Urinary bladder (tissue), 4 donors: ENCODE results near the gene CLCN1. TPM values are rescaled to one million over a fixed set of nuclear protein-coding genes. Genes with fewer than 3 reads are reported as not detected.

Experiments
- DNase-seq: peaks from one replicate; pipeline ENCODE4 v3.0.0-alpha.2; 2015; ENCODE audit errors: extremely low spot score
- H3K27ac ChIP-seq: one replicate; pipeline ENCODE4 v1.5.1; 2013; ENCODE audit warnings: low read depth, mild to moderate bottlenecking, moderate library complexity
- H3K36me3 ChIP-seq: one replicate; pipeline ENCODE4 v1.6.1; 2013; ENCODE audit warnings: mild to moderate bottlenecking, moderate library complexity; ENCODE audit not compliant: insufficient read depth
- H3K4me1 ChIP-seq: one replicate; pipeline ENCODE4 v1.6.1; 2013; ENCODE audit warnings: mild to moderate bottlenecking, moderate library complexity; ENCODE audit not compliant: insufficient read depth
- H3K4me3 ChIP-seq: one replicate; pipeline ENCODE4 v1.5.1; 2013; ENCODE audit warnings: low read depth, low read length
- WGBS: extraction: QIAGEN DNeasy Blood & Tissue Kit; methylation state at CpG from one replicate; pipeline ENCODE4 v1.1.7; 2013; 5-methylcytosine and 5-hydroxymethylcytosine counted together
- polyA plus RNA-seq: library from polyadenylated mRNA; stranded (reverse); fragments of 200-250 nt; gene quantifications from one replicate; pipeline ENCODE4 v1.2.3, GENCODE V29; 2013
- total RNA-seq: library from RNA; depleted of rRNA; stranded (reverse); fragments of >200 nt; gene quantifications from one replicate; pipeline ENCODE4 v1.2.3, GENCODE V29; 2014
- donor health status: healthy with polysubstance abuse.
- donor health status: healthy.

The CLCN1 gene
- total and polyA plus RNA-seq, 2 donors, result 0.05 to 0.16 TPM

DNA sequence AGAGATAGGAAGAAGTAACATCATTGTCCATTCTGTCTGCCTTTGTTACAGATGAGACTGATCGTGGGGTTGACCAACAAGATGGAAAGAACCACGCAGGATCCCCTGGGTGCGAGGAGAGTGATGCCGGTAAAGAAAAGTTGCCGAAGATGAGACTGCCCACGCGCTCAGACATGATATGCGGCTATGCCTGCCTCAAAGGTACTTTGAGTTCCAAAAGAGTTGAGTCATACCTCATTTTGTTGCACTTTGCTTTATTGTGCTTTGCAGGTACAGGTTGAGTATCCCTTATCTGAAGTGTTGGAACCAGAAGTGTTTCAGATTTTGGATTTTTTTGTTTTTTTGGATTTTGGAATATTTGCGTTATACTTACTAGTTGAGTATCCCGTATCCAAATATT is 12.2 kb upstream of the CLCN1 start:
- H3K4me3 ChIP-seq, result no peak overlapping the region
- H3K27ac ChIP-seq, result no peak overlapping the region
- DNase-seq, result no peak
- 95% methylated on average over 10 of the region's 10 CpGs for WGBS
- no peaks in the 10 kb centered on the region for H3K4me1 ChIP-seq
- peaks cover 7% of the 10 kb centered on the region for H3K36me3 ChIP-seq

DNA sequence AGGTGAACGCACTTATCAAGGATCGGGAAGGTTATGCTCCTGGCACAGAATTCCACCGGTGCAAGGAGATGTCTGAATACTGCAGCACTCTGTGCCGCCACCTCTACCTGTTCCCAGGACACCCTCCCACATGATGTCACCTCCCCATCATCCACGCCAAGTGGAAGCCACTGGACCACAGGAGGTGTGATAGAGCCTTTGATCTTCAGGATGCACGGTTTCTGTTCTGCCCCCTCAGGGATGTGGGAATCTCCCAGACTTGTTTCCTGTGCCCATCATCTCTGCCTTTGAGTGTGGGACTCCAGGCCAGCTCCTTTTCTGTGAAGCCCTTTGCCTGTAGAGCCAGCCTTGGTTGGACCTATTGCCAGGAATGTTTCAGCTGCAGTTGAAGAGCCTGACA is 11.0 kb upstream of the CLCN1 start:
- Histone ChIP-seq H3K4me3 (no peak overlapping the region), H3K27ac (no peak overlapping the region), H3K36me3 (peaks cover 5% of the 10 kb centered on the region), H3K4me1 (no peaks in the 10 kb centered on the region)
- 88% methylated on average over 6 of the region's 6 CpGs for WGBS
- no peak for DNase-seq

DNA sequence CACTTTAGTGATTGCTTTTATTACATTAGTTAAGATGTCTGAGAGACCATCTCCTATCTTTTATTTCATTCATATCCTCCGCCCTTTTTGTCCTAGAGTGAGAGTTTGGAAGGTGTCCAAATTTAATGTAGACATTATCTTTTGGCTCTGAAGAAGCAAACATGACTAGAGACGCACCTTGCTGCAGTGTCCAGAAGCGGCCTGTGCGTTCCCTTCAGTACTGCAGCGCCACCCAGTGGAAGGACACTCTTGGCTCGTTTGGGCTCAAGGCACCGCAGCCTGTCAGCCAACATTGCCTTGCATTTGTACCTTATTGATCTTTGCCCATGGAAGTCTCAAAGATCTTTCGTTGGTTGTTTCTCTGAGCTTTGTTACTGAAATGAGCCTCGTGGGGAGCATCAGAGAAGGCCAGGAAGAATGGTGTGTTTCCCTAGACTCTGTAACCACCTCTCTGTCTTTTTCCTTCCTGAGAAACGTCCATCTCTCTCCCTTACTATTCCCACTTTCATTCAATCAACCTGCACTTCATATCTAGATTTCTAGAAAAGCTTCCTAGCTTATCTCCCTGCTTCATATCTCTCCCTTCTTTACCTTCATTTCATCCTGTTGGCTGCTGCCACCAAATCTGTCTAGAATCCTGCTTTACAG is 10.4 kb upstream of the CLCN1 start:
- Histone ChIP-seq H3K4me1 (no peaks in the 10 kb centered on the region), H3K4me3 (no peak overlapping the region), H3K36me3 (peaks cover 2% of the 10 kb centered on the region), H3K27ac (no peak overlapping the region)
- WGBS, result 54% methylated on average over 10 of the region's 10 CpGs
- DNase-seq, result no peak

DNA sequence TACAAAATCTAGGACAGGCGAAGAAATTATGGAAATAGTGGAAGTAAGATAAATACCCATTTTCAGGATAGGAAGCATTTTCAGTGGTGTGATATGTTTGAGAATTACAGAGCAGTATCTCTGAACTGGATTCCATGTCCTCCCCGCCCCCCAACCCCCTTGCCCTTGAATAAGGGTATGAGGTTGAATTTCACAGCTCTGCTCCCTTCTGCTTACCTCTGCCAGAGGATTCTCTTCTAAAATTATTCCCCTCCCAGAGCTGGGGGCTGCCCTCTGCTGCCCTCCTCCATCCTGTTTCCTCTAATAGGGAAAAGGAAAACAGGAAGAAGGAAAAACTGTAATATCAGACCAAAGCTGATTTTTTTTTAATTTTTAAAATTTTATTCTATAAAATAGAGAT is 7.3 kb upstream of the CLCN1 start:
- no peaks in the 10 kb centered on the region for H3K4me1 ChIP-seq
- H3K4me3 ChIP-seq, result no peak overlapping the region
- no peak overlapping the region for H3K27ac ChIP-seq
- WGBS, result 96% methylated on average over 2 of the region's 2 CpGs
- no peak for DNase-seq
- H3K36me3 ChIP-seq, result peaks cover 2% of the 10 kb centered on the region

DNA sequence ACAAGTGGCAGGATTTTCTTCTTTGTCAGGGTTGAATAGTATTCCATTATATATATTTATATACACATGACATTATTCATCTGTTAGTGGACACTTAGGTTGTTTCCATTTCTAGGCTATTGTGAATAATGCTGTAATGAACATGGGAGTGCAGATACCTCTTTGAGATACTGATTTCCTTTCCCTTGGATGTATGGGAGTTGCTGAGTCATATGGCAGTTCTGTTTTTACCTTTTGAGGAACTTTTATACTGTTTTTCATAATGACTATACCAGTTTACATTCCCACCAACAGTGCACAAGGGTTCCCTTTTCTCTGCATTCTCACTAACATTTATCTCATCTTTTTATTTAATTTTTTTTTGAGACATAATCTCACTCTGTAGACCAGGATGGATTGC is 1.8 kb upstream of the CLCN1 start:
- no peak for DNase-seq
- H3K27ac ChIP-seq, result no peak overlapping the region
- no peak overlapping the region for H3K4me3 ChIP-seq
- H3K36me3 ChIP-seq, result no peaks in the 10 kb centered on the region
- H3K4me1 ChIP-seq, result no peaks in the 10 kb centered on the region

DNA sequence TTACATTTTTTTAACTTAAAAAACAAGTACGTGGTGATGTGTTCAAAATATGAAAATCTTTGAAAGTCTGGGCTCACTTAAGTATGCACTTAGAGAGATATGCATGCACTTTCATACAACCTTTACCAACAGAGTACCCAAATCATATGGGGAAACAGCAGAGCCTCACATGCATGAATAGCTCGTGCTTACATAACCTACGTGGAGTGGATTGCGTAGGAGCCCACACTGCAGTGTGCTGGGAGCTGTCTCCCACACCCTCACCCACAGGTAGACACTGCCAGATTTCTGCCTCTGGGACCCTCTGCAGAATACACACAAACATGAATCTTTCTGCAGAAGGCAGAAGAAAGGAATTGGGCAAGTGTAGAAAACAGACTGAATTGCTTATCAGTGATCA is 581 bp downstream of the CLCN1 start:
- no peak for DNase-seq
- no peak overlapping the region for H3K27ac ChIP-seq
- no peak overlapping the region for H3K4me3 ChIP-seq
- 91% methylated on average over 4 of the region's 4 CpGs for WGBS
- no peaks in the 10 kb centered on the region for H3K36me3 ChIP-seq
- H3K4me1 ChIP-seq, result no peaks in the 10 kb centered on the region

DNA sequence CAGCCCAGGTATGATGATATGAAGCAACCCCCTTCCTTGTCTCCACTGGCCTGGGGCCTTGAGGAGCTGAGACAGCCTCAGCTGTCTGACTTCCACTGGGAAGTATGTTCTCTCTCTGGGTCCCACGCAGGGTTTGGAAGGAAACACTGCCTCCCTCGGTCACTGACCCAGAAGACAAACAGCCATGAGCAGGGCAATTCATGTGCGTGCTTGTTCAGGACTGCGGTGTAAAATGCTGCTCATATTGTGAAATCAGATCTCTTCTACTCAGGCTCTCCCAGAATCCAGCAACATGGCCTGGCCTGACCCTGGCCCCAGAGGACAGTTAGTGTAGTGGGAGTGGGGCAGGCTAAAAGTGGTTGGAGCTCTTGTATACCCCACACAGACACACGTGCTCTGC is 2.8 kb downstream of the CLCN1 start:
- Histone ChIP-seq H3K4me3 (no peak overlapping the region), H3K27ac (no peak overlapping the region), H3K36me3 (no peaks in the 10 kb centered on the region), H3K4me1 (no peaks in the 10 kb centered on the region)
- 58% methylated on average over 5 of the region's 5 CpGs for WGBS
- peak; percentile 41 for DNase-seq

DNA sequence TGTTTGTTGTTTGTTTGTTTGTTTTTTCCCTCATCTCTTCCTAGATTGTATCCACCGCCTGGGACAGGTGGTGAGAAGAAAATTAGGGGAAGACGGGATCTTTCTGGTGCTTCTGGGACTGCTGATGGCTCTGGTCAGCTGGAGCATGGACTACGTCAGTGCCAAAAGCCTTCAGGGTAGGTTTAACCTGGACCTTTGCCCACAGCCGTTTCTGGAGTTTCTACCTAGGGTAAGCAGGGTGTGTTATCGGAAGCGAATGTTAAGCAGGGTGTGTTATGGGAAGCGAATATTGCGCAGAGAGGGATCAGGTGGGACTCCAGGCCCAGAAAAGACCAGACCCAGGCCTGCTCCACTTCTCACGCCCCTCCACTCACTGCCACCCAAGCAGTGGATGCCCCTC is 4.7 kb downstream of the CLCN1 start:
- no peak overlapping the region for H3K4me3 ChIP-seq
- no peaks in the 10 kb centered on the region for H3K4me1 ChIP-seq
- no peak overlapping the region for H3K27ac ChIP-seq
- no peaks in the 10 kb centered on the region for H3K36me3 ChIP-seq
- no peak for DNase-seq
- 74% methylated on average over 9 of the region's 9 CpGs for WGBS

DNA sequence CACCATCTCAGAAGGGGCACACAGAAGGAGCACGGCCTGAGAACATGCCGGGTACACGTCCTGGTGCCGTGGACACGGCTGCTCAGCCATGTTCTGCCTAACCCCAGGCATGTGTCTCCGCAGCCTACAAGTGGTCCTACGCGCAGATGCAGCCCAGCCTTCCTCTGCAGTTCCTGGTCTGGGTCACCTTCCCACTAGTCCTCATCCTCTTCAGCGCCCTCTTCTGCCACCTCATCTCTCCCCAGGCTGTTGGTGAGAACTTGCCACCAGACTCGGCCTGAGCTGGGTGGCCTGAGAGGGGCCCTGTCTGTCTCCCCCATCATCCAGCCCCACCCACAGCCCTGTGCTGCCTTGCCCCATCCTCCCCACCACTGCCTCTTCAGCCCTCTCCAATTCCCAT is 5.3 kb downstream of the CLCN1 start:
- no peaks in the 10 kb centered on the region for H3K4me1 ChIP-seq

DNA sequence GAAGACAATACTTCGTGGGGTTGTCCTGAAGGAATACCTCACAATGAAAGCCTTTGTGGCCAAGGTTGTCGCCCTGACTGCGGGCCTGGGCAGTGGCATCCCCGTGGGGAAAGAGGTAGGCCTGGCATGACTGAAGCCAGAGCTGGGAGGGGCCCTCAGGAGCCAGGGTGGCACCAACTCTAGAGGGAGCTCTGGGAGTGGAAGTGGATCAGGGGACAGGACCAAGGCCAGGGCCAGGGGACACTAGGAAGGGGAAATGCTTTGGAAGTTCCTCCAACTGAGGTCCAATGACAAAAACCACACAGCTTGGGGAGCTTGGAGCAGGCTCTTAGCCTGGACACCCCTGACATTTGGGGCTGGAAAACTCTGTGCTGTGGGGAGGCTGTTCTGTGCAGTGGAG is 5.8 kb downstream of the CLCN1 start:
- Histone ChIP-seq H3K36me3 (no peaks in the 10 kb centered on the region), H3K4me3 (no peak overlapping the region), H3K27ac (no peak overlapping the region), H3K4me1 (no peaks in the 10 kb centered on the region)
- DNase-seq, result no peak
- 90% methylated on average over 4 of the region's 4 CpGs for WGBS

More for the DNA sequence above, 5.3 kb downstream of the CLCN1 start:
- no peak for DNase-seq
- 97% methylated on average over 10 of the region's 10 CpGs for WGBS
- Histone ChIP-seq H3K27ac (no peak overlapping the region), H3K36me3 (no peaks in the 10 kb centered on the region), H3K4me3 (no peak overlapping the region)

DNA sequence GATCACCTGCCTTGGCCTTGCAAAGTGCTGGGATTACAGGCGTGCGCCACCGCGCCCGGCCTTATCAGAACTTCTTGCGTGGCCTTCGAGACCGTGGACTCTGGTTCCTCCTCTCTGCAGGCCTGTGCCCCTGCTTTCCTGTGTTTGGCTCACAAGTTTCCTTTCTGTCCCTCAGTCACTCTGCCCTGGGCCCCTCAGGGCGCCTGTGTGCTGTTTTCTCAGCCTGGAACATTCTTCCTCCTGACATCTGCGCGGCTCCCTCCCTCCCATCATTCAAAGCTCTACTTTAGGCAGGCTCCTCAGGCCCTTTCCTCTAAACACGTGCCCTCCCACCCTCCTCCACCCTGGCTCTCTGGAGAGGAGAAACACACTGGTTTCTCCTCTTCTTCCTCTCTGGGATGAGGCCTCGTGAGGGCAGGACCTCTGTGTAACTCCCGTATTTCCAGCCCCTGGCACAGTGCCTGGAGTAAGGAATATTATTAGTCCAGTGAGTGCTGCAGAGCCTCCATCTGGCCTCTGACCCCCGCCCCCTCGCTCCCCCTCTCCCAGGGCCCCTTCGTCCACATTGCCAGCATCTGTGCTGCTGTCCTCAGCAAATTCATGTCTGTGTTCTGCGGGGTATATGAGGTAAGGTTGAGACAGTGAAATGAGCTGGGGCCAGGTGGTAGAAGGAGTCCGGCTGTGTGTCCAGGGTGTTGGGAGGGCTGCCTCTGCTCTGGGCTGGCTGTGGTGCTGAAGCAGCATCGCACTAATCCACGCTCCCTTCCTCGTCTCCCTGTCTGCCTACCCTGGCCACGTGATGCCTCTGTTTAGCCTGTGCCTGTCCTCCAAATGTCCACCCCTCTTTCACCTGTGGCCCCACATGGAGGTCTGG is 7.1 kb downstream of the CLCN1 start:
- Histone ChIP-seq H3K36me3 (no peaks in the 10 kb centered on the region), H3K27ac (no peak overlapping the region), H3K4me1 (no peaks in the 10 kb centered on the region), H3K4me3 (no peak overlapping the region)
- DNase-seq, result no peak
- 71% methylated on average over 23 of the region's 23 CpGs for WGBS

DNA sequence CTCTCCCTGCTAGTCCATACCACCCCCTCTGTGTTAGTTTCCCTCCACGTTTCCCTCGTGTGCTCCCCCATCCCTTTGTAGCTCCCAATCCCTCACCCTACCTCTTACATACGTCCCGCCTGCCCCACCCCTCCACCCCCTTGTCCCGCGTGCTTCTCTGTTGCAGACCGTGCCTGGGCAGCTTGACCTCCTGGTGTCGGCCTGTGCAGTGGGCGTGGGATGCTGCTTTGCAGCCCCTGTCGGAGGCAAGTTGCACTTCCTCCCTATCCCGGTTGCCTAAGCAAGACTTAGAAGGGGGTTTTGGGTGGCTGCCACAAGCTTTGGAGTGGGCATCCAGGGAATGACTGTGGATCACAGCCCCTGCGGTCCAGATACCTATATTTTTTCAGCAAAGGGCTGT is 7.7 kb downstream of the CLCN1 start:
- Histone ChIP-seq H3K36me3 (no peaks in the 10 kb centered on the region), H3K27ac (no peak overlapping the region), H3K4me1 (no peaks in the 10 kb centered on the region), H3K4me3 (no peak overlapping the region)
- 60% methylated on average over 12 of the region's 12 CpGs for WGBS
- no peak for DNase-seq

DNA sequence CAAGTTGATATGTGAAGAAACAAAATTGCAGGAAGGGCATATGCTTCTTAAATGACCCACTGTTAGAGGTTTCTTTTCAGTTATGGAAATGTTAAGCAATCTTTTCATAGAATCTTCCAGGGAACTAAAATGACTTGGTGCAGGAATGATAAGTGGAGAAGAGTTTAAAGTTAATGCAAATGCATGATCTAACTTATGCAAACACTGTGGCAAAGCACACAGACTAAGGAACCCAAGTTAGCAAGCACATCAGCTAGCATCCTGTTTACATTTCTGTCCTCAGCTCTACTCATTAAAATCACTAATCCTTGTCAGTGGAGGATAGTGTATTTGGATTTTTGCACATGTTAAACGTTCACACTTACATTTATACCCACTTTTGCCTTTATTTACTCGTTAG is 9.3 kb downstream of the CLCN1 start:
- DNase-seq, result no peak
- H3K27ac ChIP-seq, result no peak overlapping the region
- 59% methylated on average over 2 of the region's 2 CpGs for WGBS
- no peaks in the 10 kb centered on the region for H3K4me1 ChIP-seq
- no peak overlapping the region for H3K4me3 ChIP-seq
- H3K36me3 ChIP-seq, result no peaks in the 10 kb centered on the region

DNA sequence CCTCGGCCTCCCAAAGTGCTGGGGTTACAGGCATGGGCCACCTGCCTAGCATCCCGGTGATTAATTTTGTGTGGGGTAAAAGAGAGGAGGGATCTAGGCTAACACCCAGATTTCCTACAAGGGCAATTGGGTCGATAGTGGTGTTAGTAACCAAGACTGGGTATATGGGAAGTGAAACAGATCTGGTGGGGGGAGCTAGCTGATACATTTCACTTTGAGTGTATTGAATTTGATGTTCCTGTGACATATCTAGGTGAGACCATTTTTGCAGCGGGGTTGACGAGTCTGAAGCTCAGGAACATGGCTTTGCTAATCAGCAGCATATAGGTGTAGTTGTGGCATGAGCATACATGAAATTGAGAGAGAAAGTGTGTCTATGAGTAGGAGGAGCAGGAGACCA is 12.0 kb downstream of the CLCN1 start:
- no peak overlapping the region for H3K4me3 ChIP-seq
- H3K36me3 ChIP-seq, result no peaks in the 10 kb centered on the region
- H3K27ac ChIP-seq, result no peak overlapping the region
- H3K4me1 ChIP-seq, result no peaks in the 10 kb centered on the region
- 92% methylated on average over 5 of the region's 5 CpGs for WGBS
- DNase-seq, result no peak
